ENCODE data around the gene FTO. TPM values are rescaled to one million over a fixed set of nuclear protein-coding genes. Genes with fewer than 3 reads are reported as not detected.

FTO gene
- polyA plus RNA-seq, 3 donors from 2014 or later: 61.3 to 106 (median 65.1) TPM

GRCh38 chr16:53817812-53818550, 114.0 kb downstream of the FTO start:
- no peaks in the 10 kb centered on the region for H3K9me3 Mint-ChIP-seq
- no peak overlapping the region for H3K4me3 Mint-ChIP-seq
- H3K36me3 Mint-ChIP-seq: peaks cover 11 to 26% (median 12%) of the 10 kb centered on the region in 3 donors
- peaks cover 11 to 13% of the 10 kb centered on the region in 2 donors for H3K4me1 Mint-ChIP-seq
- no peak for DNase-seq
- peaks cover 0 to 3% (median 0%) of the 10 kb centered on the region in 3 donors for H3K27me3 Mint-ChIP-seq (ENCODE audit: low read depth in 3 of 3)
- no peak overlapping the region for H3K27ac Mint-ChIP-seq

DNA sequence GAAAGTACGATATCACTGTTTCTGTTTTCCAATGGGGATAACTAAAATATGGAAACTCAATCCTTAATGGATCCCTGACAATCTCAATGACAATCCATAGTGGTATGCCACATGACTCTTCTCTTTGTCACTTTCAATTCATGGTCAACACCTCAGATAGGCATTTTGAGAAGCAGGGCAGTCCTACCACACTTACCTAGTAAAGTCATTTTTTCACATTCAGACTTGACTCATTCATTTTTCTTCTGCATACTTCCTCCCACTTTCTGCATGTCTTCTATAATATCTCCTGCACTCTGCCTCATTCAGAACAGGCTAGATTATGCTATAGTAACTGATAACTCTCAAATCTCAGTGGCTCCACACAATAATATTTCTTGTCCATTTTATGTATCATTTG, 117.5 kb downstream of the FTO start:
- Mint-ChIP-seq H3K36me3 (peaks cover 0 to 8% (median 3%) of the 10 kb centered on the region in 3 donors), H3K27ac (no peak overlapping the region), H3K27me3 (ENCODE audit: low read depth in 3 of 3) (peaks cover 0 to 3% (median 0%) of the 10 kb centered on the region in 3 donors), H3K4me1 (peaks cover 4 to 8% of the 10 kb centered on the region in 2 donors), H3K4me3 (no peak overlapping the region), H3K9me3 (no peaks in the 10 kb centered on the region)
- no peak for DNase-seq

- Mint-ChIP-seq H3K27ac (no peak overlapping the region), H3K27me3 (ENCODE audit: low read depth in 3 of 3) (peaks cover 0 to 3% (median 0%) of the 10 kb centered on the region in 3 donors), H3K36me3 (peaks cover 0 to 7% (median 5%) of the 10 kb centered on the region in 3 donors), H3K4me3 (no peak overlapping the region), H3K9me3 (no peaks in the 10 kb centered on the region), H3K4me1 (peaks cover 0 to 8% of the 10 kb centered on the region in 2 donors)
- no peak for DNase-seq
Measured at GRCh38 chr16:53821957-53822625, 118.1 kb downstream of the FTO start.

GRCh38 chr16:53822936-53823529, 119.1 kb downstream of the FTO start:
- H3K27ac Mint-ChIP-seq: no peak overlapping the region
- H3K9me3 Mint-ChIP-seq: no peaks in the 10 kb centered on the region
- H3K4me1 Mint-ChIP-seq: peaks cover 0 to 8% of the 10 kb centered on the region in 2 donors
- peaks cover 0 to 3% (median 0%) of the 10 kb centered on the region in 3 donors for H3K27me3 Mint-ChIP-seq (ENCODE audit: low read depth in 3 of 3)
- H3K4me3 Mint-ChIP-seq: no peak overlapping the region
- peak in 2 of 3 donors; percentile 9 to 10 for DNase-seq
- peaks cover 0 to 7% (median 5%) of the 10 kb centered on the region in 3 donors for H3K36me3 Mint-ChIP-seq

DNA sequence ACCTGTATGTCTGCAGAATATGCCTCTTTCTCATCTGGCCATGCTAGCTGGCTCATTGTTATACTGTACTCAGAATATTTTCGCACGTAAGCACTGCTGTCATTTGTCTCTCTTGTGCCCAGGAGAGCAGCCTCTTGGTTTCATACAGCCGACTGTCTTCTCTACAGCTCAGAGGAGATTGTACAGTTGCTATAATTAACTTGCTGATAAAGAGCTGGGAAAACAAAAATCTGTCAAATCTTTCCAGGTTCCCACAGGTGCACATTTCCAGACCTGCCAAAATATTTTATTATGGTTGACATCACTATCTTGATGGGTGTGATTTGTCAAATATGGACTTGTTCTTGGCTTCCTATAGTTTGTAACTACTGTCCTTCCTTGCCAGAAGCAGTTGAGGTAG, 122.7 kb downstream of the FTO start:
- no peaks in the 10 kb centered on the region for H3K9me3 Mint-ChIP-seq
- peaks cover 12 to 19% (median 15%) of the 10 kb centered on the region in 3 donors for H3K36me3 Mint-ChIP-seq
- no peaks in the 10 kb centered on the region for H3K27me3 Mint-ChIP-seq (ENCODE audit: low read depth in 3 of 3)
- DNase-seq: no peak
- H3K4me3 Mint-ChIP-seq: no peak overlapping the region
- no peak overlapping the region for H3K27ac Mint-ChIP-seq
- peaks cover 0 to 5% of the 10 kb centered on the region in 2 donors for H3K4me1 Mint-ChIP-seq

DNA sequence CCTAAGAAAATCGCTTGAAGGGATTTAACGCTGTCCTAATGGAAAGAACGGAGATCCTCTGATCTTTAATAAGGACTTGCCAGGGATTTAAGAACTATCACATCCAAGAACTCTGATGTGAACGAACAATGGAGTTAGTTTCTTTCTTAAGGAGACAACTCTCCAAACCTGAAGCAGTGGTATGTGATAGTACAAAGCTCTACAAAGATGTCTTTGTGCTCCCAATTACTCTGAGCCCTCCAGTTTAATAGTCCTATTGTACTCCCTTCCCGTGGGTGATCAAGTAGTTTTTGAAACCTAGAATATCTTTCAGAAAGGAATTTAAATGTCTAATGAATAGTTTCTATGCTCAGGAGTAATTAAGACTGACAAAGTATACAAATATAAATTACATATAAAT, 123.8 kb downstream of the FTO start:
- Mint-ChIP-seq H3K27ac (no peak overlapping the region), H3K4me3 (no peak overlapping the region), H3K36me3 (peaks cover 15 to 23% (median 17%) of the 10 kb centered on the region in 3 donors), H3K27me3 (ENCODE audit: low read depth in 3 of 3) (no peaks in the 10 kb centered on the region), H3K4me1 (peaks cover 0 to 2% of the 10 kb centered on the region in 2 donors), H3K9me3 (no peaks in the 10 kb centered on the region)
- no peak for DNase-seq

- H3K36me3 Mint-ChIP-seq: peaks cover 20 to 33% (median 27%) of the 10 kb centered on the region in 3 donors
- H3K9me3 Mint-ChIP-seq: no peaks in the 10 kb centered on the region
- DNase-seq: no peak
- no peak overlapping the region for H3K27ac Mint-ChIP-seq
- H3K4me3 Mint-ChIP-seq: no peak overlapping the region
- H3K4me1 Mint-ChIP-seq: peaks cover 0 to 2% of the 10 kb centered on the region in 2 donors
- no peaks in the 10 kb centered on the region for H3K27me3 Mint-ChIP-seq (ENCODE audit: low read depth in 3 of 3)
Measured at GRCh38 chr16:53829186-53829747, 125.3 kb downstream of the FTO start.

GRCh38 chr16:53832896-53833544, 129.1 kb downstream of the FTO start:
- H3K36me3 Mint-ChIP-seq: peaks cover 30 to 32% (median 30%) of the 10 kb centered on the region in 3 donors
- H3K4me3 Mint-ChIP-seq: no peak overlapping the region
- peaks cover 0 to 2% (median 0%) of the 10 kb centered on the region in 3 donors for H3K27me3 Mint-ChIP-seq (ENCODE audit: low read depth in 3 of 3)
- H3K9me3 Mint-ChIP-seq: no peaks in the 10 kb centered on the region
- no peak for DNase-seq
- H3K27ac Mint-ChIP-seq: no peak overlapping the region
- H3K4me1 Mint-ChIP-seq: peaks cover 4 to 7% of the 10 kb centered on the region in 2 donors

DNA sequence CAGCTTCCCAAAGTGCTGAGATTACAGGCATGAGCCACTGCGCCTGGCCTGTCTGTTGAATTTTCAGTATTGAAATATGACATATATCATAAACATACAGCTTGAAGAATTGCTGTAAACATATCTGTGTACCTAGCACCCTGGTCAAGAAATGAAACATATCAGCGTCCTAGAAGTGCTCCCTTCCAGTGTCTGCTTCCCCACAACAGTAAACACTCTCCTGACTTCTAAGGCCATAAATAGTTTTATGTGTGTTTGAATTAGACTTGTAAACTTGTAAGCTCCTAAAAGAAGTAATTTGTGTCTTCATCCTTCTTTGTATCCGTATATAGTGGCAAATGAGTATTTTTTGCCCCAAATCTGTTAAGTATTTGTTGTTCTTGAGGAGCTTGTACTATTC, 132.2 kb downstream of the FTO start:
- peaks cover 15 to 27% (median 22%) of the 10 kb centered on the region in 3 donors for H3K36me3 Mint-ChIP-seq
- DNase-seq: no peak

GRCh38 chr16:53836680-53837079, 132.7 kb downstream of the FTO start:
- peaks cover 1 to 12% of the 10 kb centered on the region in 2 donors for H3K4me1 Mint-ChIP-seq
- no peak for DNase-seq
- H3K27me3 Mint-ChIP-seq (ENCODE audit: low read depth in 3 of 3): peaks cover 0 to 2% (median 0%) of the 10 kb centered on the region in 3 donors
- H3K4me3 Mint-ChIP-seq: no peak overlapping the region
- H3K9me3 Mint-ChIP-seq: no peaks in the 10 kb centered on the region
- H3K36me3 Mint-ChIP-seq: peaks cover 15 to 25% (median 22%) of the 10 kb centered on the region in 3 donors
- H3K27ac Mint-ChIP-seq: no peak overlapping the region

More for the DNA sequence above, 132.2 kb downstream of the FTO start:
- H3K27ac Mint-ChIP-seq: no peak overlapping the region
- H3K9me3 Mint-ChIP-seq: no peaks in the 10 kb centered on the region
- peaks cover 0 to 2% (median 0%) of the 10 kb centered on the region in 3 donors for H3K27me3 Mint-ChIP-seq (ENCODE audit: low read depth in 3 of 3)
- no peak overlapping the region for H3K4me3 Mint-ChIP-seq
- H3K4me1 Mint-ChIP-seq: peaks cover 1 to 12% of the 10 kb centered on the region in 2 donors

DNA sequence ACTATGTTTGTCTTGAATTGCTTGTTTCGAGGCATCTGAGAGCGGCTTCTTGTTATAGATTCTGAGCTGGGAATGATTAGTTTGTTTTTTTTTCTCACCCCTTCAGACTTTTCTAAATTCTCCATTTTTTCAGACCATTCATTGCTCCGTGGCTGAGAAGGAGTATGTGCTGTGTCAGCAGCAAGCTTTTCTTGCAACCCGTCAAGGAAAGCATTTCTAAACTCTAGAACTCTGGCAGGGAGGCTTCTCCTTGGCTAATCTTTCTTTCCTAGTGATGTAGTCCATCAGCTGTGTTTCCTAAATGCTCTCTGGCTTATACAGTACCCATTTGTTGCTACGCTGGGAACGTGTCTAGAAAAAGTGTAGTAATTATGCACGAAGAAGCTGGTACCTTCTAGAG, 133.5 kb downstream of the FTO start:
- H3K4me1 Mint-ChIP-seq: peaks cover 1 to 12% of the 10 kb centered on the region in 2 donors
- no peaks in the 10 kb centered on the region for H3K9me3 Mint-ChIP-seq
- H3K27me3 Mint-ChIP-seq (ENCODE audit: low read depth in 3 of 3): peaks cover 0 to 2% (median 0%) of the 10 kb centered on the region in 3 donors
- H3K4me3 Mint-ChIP-seq: no peak overlapping the region
- no peak overlapping the region for H3K27ac Mint-ChIP-seq
- H3K36me3 Mint-ChIP-seq: peaks cover 15 to 26% (median 20%) of the 10 kb centered on the region in 3 donors
- no peak for DNase-seq

- Mint-ChIP-seq H3K4me3 (no peak overlapping the region), H3K4me1 (peaks cover 1 to 12% of the 10 kb centered on the region in 2 donors)
Measured at GRCh38 chr16:53839150-53839549, 135.2 kb downstream of the FTO start.

DNA sequence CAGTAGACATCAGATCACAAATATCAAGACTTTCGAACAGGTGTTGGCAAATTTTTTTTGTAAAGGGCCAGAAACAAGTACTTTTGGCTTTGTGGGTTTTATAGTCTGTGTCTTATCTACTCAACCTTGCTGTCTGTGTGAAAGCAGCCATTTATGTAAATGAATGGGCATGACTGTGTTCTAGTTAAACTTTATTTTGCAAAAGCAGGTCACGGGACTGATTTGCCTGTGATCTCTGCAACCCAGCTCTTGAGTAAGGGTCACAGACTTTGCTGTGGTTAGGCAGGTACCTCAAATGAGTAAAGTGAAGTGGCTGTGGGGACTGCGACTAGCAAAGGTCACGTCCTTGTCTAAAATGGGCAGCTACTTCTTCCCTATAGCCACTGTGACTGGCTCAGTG, 136.5 kb downstream of the FTO start:
- Mint-ChIP-seq H3K4me3 (no peak overlapping the region), H3K4me1 (peaks cover 1 to 12% of the 10 kb centered on the region in 2 donors), H3K27me3 (ENCODE audit: low read depth in 3 of 3) (peaks cover 0 to 4% (median 0%) of the 10 kb centered on the region in 3 donors), H3K9me3 (no peaks in the 10 kb centered on the region), H3K36me3 (peaks cover 3 to 18% (median 18%) of the 10 kb centered on the region in 3 donors), H3K27ac (no peak overlapping the region)
- DNase-seq: no peak

More at GRCh38 chr16:53839150-53839549, 135.2 kb downstream of the FTO start:
- Mint-ChIP-seq H3K27me3 (ENCODE audit: low read depth in 3 of 3) (peaks cover 0 to 4% (median 0%) of the 10 kb centered on the region in 3 donors), H3K27ac (no peak overlapping the region), H3K9me3 (no peaks in the 10 kb centered on the region), H3K36me3 (peaks cover 8 to 13% (median 11%) of the 10 kb centered on the region in 3 donors)
- DNase-seq: no peak

Measured in immature natural killer cell (primary cell).